ENCODE results near the gene GALNT14. TPM values are rescaled to one million over a fixed set of nuclear protein-coding genes. Genes with fewer than 3 reads are reported as not detected.

The GALNT14 gene
- total and polyA plus RNA-seq, 10 donors: 2.7 to 18.5 (median 4.5) TPM

DNA sequence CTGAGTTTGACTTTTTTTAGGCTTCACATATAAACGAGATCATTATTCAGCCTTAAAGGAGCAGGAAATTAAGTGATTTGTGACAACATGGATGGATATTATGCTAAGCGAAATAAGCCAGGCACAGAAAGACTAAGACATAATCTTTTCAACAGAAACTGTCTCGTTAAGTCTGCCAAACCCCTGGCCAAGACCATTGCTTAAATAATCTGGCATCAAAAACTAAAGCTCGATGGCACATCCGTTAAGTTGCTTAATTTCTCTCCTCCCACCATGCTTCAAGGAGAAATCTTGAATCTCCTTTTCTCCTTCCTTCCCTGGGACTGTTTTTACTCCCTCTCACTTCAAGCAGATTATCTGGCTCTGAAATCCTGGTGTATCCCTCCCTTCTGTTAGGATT is 140.3 kb downstream of the GALNT14 start:
- TF ChIP-seq POLR2AphosphoS5 (IDR thresholded peaks at IDR 0.05): no peak
- TF ChIP-seq, protein P1, sequence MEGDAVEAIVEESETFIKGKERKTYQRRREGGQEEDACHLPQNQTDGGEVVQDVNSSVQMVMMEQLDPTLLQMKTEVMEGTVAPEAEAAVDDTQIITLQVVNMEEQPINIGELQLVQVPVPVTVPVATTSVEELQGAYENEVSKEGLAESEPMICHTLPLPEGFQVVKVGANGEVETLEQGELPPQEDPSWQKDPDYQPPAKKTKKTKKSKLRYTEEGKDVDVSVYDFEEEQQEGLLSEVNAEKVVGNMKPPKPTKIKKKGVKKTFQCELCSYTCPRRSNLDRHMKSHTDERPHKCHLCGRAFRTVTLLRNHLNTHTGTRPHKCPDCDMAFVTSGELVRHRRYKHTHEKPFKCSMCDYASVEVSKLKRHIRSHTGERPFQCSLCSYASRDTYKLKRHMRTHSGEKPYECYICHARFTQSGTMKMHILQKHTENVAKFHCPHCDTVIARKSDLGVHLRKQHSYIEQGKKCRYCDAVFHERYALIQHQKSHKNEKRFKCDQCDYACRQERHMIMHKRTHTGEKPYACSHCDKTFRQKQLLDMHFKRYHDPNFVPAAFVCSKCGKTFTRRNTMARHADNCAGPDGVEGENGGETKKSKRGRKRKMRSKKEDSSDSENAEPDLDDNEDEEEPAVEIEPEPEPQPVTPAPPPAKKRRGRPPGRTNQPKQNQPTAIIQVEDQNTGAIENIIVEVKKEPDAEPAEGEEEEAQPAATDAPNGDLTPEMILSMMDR (IDR thresholded peaks at IDR 0.05 in 8 of 11, conservative IDR thresholded peaks at IDR 0.05 in 3 of 11): no peak
- no peak for TF ChIP-seq POLR2A (IDR thresholded peaks at IDR 0.05)
- WGBS, 5 donors: 53 to 74% (median 62%) methylated on average over 5 of the region's 5 CpGs
- Histone ChIP-seq H3K4me3 (no peak overlapping the region), H3K36me3 (no peaks in the 10 kb centered on the region), H3K4me1 (no peaks in the 10 kb centered on the region), H3K9me3 (no peaks in the 10 kb centered on the region), H3K27me3 (replicated peaks in 1 of 7) (no peaks in the 10 kb centered on the region), H3K27ac (no peak overlapping the region)
- DNase-seq: no peak
- intact Hi-C loops (cut with DNase I; ENCODE audit: low total_unique reads): no loop called here

DNA sequence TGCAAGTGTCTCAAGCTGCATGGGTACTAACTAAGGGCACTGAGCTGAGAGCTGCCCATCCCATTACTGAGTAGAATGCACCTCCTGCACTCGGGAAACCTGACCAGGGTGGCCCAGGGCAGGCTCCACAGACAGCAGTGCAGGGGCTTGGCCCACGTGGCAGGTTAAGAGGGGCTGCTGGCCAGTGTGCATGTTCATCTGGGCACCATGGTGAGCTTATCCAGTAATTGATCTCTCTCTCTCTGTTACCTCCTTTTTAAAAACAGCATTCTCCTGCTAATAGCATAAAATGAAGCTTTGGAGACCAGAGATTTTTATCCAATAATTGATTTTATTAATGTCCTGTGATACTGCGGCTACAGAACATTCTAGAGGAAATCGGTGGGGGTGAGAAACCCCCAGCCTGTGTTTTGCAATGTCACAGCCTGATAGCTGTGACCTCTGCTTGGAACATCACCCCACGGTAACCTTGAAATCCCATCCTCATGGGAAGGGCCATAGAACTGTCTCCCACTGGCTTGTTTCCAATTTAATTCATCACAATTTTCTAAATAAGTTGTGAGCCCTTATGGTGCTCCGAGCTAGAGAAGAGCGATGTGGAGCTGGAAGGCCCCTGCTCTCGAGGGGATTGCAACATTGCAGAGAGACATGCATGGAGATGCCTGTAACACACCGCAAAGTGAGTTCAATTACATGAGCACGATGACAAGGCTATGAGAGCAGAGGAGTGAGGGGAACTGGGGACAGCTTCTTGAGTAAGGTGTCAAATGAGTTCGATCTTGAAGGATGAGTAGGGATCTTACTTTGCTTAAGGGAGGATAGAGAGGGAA is 143.8 kb downstream of the GALNT14 start:
- no peak for DNase-seq
- intact Hi-C loops (cut with DNase I; ENCODE audit: low total_unique reads): no loop called here
- no peaks in the 10 kb centered on the region for H3K27me3 ChIP-seq (replicated peaks in 1 of 7)
- no peak overlapping the region for H3K4me3 ChIP-seq
- no peaks in the 10 kb centered on the region for H3K4me1 ChIP-seq
- H3K27ac ChIP-seq: no peak overlapping the region
- TF ChIP-seq POLR2AphosphoS5 (IDR thresholded peaks at IDR 0.05) (no peak), POLR2A (IDR thresholded peaks at IDR 0.05) (no peak)
- TF ChIP-seq, protein P1 (IDR thresholded peaks at IDR 0.05 in 8 of 11, conservative IDR thresholded peaks at IDR 0.05 in 3 of 11): no peak
- no peaks in the 10 kb centered on the region for H3K36me3 ChIP-seq
- 66 to 86% (median 72%) methylated on average over 11 of the region's 11 CpGs for WGBS, 5 donors
- H3K9me3 ChIP-seq: no peaks in the 10 kb centered on the region

DNA sequence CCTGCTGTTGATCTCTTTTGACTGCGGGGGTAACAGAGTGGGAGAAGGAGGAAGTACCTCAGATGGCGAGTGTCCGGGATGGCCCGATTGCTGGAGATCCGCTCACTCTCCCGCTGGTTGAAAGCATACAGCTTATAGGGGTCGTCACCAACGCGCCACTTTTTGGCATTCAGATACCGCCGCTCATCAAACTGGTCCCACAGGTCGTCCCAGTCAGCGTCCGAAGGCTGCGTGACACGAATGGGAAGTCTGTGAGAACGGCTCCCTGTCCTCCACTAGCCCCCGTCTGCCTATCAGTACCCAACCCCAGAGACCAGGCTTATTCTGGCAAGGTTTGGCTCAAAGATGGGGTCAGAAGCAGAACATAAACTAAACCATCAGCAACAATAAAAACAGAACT is 145.5 kb downstream of the GALNT14 start:
- TF ChIP-seq POLR2AphosphoS5 (IDR thresholded peaks at IDR 0.05) (no peak), POLR2A (IDR thresholded peaks at IDR 0.05) (no peak)
- TF ChIP-seq, protein P1 (IDR thresholded peaks at IDR 0.05 in 8 of 11, conservative IDR thresholded peaks at IDR 0.05 in 3 of 11): no peak
- DNase-seq: no peak
- Histone ChIP-seq H3K36me3 (peaks cover 0 to 3% (median 0%) of the 10 kb centered on the region in 6 donors), H3K27ac (no peak overlapping the region), H3K4me3 (no peak overlapping the region), H3K4me1 (no peaks in the 10 kb centered on the region), H3K9me3 (no peaks in the 10 kb centered on the region), H3K27me3 (replicated peaks in 1 of 7) (no peaks in the 10 kb centered on the region)
- 92 to 96% (median 94%) methylated on average over 18 of the region's 18 CpGs for WGBS, 5 donors
- intact Hi-C loops (cut with DNase I; ENCODE audit: low total_unique reads): no loop called here

DNA sequence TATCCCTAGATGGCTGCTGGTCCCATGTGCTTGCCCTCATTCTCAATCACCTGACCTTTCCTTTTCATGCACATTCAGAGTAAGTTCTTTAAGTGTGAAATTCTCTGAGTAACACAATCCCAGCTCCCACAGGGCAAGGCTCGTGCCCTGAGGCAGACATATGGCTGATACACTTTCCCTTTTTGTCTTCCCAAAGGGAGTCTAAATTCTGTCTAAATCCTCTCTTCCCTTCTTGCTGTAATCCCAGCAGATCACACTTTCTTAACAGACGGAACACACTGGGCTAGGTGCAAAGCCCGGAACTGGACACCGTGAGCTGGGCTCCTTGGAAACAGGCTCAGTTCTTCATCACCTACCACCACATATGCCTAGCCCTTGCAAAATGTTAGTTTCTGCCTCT is 147.6 kb downstream of the GALNT14 start:
- H3K27me3 ChIP-seq (replicated peaks in 1 of 7): no peaks in the 10 kb centered on the region
- WGBS, 5 donors: 48 to 92% (median 90%) methylated on average over 4 of the region's 4 CpGs
- no peak overlapping the region for H3K4me3 ChIP-seq
- no peaks in the 10 kb centered on the region for H3K4me1 ChIP-seq
- no peak for TF ChIP-seq POLR2AphosphoS5 (IDR thresholded peaks at IDR 0.05)
- no peak for TF ChIP-seq POLR2A (IDR thresholded peaks at IDR 0.05)
- TF ChIP-seq, protein P1 (IDR thresholded peaks at IDR 0.05 in 8 of 11, conservative IDR thresholded peaks at IDR 0.05 in 3 of 11): no peak
- DNase-seq: no peak
- H3K27ac ChIP-seq: no peak overlapping the region
- peaks cover 0 to 3% (median 0%) of the 10 kb centered on the region in 6 donors for H3K36me3 ChIP-seq
- H3K9me3 ChIP-seq: no peaks in the 10 kb centered on the region
- intact Hi-C loops (cut with DNase I; ENCODE audit: low total_unique reads): no loop called here
